GM11168 (cell line): Measurements from ENCODE around the gene GUCY2D.
"Not testable (repeated sequence)": the region's sequence is repeated elsewhere in the genome, so short reads cannot be mapped to it uniquely, and the experiment has no call there.

Experiments used
- in situ Hi-C: fragments of 300-500 bp; cut with MboI; formaldehyde crosslinking; loops from one replicate; pipeline ENCODE4 v1.12.0; 2022; ENCODE audit warnings: low sequenced_read_pairs; ENCODE audit not compliant: unreplicated experiment

Gene GUCY2D

DNA sequence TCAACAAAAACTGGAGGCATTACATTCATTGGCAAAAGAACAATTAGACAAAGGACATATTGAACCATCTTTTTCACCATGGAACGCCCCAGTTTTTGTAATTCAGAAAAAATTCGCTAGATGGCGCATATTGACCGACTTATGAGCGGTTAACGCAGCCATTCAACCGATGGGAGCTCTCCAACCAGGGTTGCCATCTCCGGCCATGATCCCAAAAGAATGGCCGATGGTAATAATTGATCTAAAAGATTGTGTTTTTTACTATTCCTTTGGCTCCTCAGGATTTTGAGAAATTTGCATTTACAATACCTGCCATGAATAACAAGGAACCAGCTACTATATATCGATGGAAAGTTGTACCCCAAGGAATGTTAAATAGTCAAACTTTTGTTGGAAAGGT, 57.9 kb downstream of the GUCY2D start:
- in situ Hi-C loops, result no loop called here

DNA sequence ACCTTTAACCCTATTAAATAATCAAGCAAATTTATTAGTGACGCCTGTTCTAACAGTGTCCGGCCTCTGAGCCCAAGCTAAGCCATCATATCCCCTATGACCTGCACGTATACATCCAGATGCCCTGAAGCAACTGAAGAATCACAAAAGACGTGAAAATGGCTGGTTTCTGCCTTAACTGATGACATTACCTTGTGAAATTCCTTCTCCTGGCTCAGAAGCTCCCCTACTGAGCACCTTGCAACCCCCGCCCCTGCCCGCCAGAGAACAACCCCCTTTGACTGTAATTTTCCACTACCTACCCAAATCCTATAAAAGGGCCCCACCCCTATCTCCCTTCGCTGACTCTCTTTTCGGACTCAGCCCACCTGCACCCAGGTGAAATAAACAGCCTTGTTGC, 59.4 kb downstream of the GUCY2D start:
- in situ Hi-C loops, result not testable (repeated sequence)

DNA sequence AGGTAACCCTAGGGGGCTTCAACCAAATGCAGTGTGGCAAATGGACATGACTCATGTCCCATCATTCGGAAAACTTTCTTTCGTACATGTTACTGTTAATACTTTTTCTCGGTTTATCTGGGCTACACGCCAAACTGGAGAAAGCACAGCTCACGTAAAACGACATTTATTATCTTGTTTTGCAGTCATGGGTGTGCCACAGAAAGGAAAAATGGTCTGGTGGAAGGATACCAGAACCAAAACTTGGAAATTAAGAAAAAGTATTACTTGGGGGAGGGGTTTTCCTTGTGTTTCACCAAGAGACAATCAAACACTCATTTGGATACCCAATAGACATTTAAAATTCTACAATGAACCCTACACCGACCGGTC, 60.0 kb downstream of the GUCY2D start:
- in situ Hi-C loops, result no loop called here

DNA sequence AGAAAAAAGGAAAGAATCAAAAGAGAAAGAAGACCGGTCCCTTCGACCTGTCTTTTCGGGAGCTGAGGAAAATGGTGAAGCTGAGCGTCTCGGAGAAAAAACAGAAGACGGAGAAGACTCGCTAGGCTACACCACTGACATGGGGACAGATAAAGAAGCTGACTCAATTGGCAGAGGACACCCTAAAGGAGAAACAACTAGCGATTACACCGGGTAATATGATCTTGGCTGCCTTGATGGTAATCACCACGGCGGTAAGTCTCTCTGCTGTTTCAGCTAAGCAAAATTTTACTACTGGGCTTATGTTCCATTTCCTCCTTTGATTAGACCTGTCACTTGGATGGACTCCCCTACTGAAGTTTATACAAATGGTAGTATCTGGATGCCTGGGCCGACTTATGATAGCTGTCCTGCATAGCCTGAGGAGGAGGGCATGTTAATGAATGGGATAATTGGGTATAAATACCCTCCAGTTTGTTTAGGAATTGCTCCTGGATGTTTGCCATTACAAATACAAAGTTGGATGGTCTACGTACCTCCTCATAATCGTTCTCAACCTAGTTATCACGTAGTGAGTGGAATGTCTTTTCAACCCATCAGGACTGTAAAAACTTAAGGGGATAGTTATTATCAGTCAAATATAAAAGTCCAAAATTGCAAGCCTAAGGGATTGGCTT, 60.5 kb downstream of the GUCY2D start:
- in situ Hi-C loops, result no loop called here

DNA sequence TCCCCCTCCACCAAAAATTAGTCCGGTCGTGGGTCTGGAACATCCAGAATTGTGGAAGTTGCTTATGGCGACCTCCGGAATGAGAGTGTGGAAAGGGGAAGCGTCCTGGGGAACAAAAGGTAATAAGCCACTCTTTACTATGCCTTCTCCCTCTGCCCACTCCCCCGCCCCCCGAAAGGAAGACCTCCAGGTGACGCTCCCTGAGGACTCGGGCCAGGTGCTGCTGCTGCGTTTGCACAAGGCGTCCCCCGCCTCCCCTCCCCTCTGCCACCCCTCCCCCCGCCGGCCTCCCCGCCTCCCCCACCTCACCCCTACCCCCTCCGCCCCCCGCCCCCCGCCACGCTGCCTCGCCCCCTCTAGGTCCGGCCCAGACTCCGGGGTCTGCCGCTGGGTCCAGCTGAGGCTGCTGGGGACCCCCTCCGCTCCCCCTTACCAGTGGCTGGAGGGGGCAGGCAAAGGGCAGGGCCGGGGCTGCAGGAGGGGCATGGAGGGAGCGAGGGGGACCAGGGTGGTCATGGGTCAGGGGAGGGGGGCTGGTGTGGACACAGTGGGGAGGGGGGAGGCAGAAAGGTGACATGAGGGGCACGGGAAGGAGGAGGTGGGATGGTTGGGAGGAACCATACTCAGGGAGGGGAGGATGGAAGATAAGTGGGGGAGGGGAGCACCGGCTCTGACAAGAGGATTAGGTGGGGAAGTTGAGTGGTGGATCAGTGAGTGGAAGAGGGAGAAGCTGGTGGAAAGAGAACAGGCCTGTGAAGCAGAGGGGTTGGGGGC, 61.5 kb downstream of the GUCY2D start:
- in situ Hi-C loops, result no loop called here

DNA sequence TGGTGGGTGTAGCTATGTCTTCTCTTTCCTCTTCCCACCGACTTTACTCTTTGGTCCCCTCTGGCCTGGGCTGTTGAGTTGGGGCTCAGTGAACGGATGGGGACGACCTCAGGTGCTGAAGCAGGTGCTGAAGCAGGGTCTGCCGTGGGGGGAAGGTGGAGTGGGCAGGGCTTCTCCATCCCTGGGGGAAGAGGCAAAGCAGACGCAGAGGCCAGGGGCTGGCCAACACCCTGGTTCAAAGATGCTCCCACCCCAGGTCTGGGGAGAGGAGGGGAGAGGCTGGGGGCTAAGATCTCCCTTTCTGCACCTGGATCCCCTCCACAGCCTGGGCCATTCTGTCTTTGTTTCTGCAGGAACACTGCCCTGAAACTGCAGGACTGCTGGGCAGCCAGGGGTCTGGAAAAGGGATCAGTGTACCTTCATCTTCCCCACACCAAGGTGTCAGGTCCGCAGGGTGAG, 62.2 kb downstream of the GUCY2D start:
- in situ Hi-C loops, result no loop called here

DNA sequence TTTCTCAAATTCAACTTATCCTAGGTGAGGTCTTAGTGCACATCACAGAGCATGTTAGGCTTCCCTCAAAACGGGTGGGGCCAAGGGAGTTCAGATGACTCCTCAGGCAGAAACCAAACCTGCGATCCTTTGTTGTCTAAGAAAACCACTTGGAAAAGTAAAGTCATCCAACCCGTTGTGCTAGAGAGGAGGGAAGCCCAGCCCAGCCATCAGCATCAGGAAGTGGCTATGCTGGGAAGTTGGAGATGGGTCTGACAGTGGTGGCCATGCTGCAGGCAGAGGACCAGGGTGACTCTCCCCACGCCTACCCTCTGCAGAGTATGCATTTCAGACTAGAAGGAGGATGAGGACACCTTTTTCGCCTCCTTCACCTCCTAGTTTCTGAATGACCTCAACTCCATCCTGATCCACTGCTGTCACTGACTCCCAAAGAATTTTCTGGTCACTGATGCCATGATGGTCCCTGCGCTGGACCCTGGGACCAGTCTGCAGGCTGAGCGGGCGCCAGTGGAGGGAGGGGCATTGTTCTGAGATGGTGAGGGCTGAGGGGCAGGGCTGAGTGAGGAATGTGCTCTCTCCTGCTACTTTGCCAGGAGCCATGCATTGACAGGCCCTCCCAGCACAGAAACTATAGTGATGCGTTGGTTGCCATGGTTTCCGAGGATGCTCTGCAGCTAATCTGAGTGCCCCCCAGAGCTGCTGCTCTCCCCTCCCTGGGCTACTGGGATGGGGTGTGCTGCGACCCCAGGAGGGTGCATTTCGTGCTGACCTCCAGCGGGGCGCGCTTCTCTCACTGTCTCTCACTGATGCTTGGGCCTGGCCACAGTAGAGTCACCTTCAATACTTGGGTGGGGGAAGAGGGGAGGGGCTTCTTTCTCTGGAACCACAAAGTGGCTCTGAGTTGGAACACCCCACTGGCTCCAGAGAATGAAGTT, 64.7 kb downstream of the GUCY2D start:
- in situ Hi-C loops, result no loop called here

DNA sequence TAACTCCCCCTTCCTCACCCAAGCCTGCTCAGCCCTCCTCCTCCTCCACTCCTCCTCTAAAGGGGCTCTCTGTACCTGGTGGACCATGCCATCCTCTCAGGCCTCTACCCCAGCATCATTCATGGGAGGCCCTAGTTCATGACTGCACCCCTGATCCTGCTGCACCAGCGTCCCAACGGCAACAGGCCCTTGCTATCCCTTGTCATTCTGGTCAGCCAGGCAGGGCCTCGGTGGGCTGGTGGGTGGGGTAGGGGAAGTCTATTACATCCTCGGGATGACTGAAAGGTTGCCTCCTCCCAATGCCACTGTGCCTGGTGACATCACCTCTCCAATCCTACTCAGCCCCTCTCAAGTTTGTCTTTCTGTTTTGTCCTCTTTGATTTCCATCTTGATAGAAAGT, 65.4 kb downstream of the GUCY2D start:
- in situ Hi-C loops, result no loop called here

DNA sequence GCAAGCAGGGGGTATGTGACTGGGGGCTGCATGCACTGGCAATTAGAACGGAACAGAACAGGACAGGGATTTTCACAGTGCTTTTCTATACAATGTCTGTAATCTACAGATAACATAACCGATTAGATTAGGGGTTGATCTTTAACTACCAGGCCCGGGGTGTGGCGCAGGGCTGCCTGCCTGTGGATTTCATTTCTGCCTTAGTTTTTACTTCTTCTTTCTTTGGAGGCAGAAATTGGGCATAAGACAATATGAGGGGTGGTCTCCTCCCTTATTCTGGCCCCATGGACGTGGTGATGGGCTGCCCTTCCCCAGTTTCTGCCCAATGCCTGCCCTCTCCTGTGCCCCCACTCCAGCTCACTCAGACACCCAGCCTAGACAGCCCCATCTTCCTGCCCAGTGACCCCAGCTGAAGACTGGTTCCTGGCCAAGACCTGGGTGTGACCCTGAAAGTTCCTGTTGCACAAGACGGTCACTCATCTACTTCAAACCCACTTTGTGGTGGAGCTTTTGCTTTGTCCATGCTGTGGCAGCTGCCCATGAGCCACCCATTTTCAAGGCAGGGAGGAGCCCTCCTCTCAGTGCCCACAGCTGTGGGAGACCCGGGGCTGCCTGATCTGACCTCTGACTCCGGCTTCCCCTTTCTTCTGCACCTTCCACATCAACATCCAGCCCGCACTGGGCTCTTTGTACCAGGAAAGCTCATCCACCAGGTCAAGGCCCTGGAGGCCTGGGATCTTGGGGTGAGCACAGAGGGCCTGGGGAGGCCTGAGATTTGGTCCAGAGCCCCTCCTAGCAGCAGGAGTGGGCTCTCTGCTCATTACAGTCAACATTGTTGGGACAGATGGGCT, 66.5 kb downstream of the GUCY2D start:
- in situ Hi-C loops, result no loop called here

DNA sequence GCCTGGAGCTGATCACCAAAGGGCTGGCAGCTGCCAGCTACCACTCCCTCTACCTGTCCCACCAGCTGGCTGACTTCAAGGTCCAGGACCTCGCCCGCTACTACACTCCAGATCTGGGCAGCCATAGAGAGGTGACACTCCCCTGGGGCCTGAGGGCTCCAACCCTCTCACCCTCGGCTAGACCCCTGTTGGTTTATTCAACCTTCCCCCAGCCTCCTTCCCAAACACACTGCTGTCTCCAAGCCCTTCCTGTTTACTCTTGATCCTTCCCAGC, 67.1 kb downstream of the GUCY2D start:
- in situ Hi-C loops, result no loop called here
